HEK293 (cell line): ENCODE data around the gene NPHP4.

Experiments used
- CTCF ChIA-PET: fragments of 350-600 bp; formaldehyde crosslinking; extraction: SDS; loops from one replicate; lab custom pipeline; 2021; ENCODE audit warnings: antibody characterized with exemption; lab: Yijun Ruan, JAX
- POLR2A ChIA-PET: fragments of 300-600 bp; formaldehyde crosslinking; extraction: SDS; loops from one replicate; lab custom pipeline; 2020; ENCODE audit warnings: antibody characterized with exemption, inconsistent platforms; lab: Yijun Ruan, JAX
- H3K27ac ChIP-seq: fragments of 200-500 bp; sonication (Bioruptor generic); 2 replicates; pipeline ENCODE4 v1.5.1; 2014; ENCODE audit warnings: low read depth, low read length, control low read depth, inconsistent platforms; ENCODE audit errors: extremely low read depth
- H3K36me3 ChIP-seq, 2 experiments: fragments of 200-500 bp in 1 of 2; sonication (Bioruptor generic) in 1 of 2; 1 replicate in 1 of 2; 2 replicates in 1 of 2; pipeline ENCODE4 v1.5.1; 2014 to 2017; ENCODE audit warnings: inconsistent platforms in 2 of 2, low read length in 2 of 2; ENCODE audit not compliant: control insufficient read depth in 2 of 2, insufficient read depth in 1 of 2
- H3K4me1 ChIP-seq: fragments of 200-500 bp; sonication (Bioruptor generic); 2 replicates; pipeline ENCODE4 v1.5.1; 2014; ENCODE audit warnings: mild to moderate bottlenecking, low read length, inconsistent platforms; ENCODE audit not compliant: control insufficient read depth, insufficient read depth
- H3K4me3 ChIP-seq: 2 replicates; pipeline ENCODE4 v1.5.1; 2011; ENCODE audit warnings: low read depth, mild to moderate bottlenecking, control low read depth, low read length, moderate library complexity
- H3K9me3 ChIP-seq: fragments of 200-500 bp; sonication (Bioruptor generic); 2 replicates; pipeline ENCODE4 v1.5.1; 2014; ENCODE audit warnings: low read depth, low read length, inconsistent platforms; ENCODE audit not compliant: control insufficient read depth, insufficient read depth
- CTCF ChIP-seq: fragments of 450-650 bp; formaldehyde crosslinking; IDR thresholded peaks from 2 replicates; pipeline ENCODE4 v1.5.1; 2016; ENCODE audit warnings: missing biosample characterization, missing genetic modification characterization
- KLF16 ChIP-seq: fragments of 450-650 bp; formaldehyde crosslinking; IDR thresholded peaks from 2 replicates; pipeline ENCODE4 v1.5.1; 2017; ENCODE audit warnings: missing biosample characterization, missing genetic modification characterization
- PRDM10 ChIP-seq: fragments of 450-650 bp; formaldehyde crosslinking; IDR thresholded peaks from 2 replicates; pipeline ENCODE4 v1.5.1; 2016; ENCODE audit warnings: missing biosample characterization, missing genetic modification characterization
- SCRT2 ChIP-seq: fragments of 450-650 bp; formaldehyde crosslinking; IDR thresholded peaks from 2 replicates; pipeline ENCODE4 v1.5.1; 2016; ENCODE audit warnings: missing biosample characterization, missing genetic modification characterization
- SP3 ChIP-seq: fragments of 450-650 bp; formaldehyde crosslinking; IDR thresholded peaks from 2 replicates; pipeline ENCODE4 v1.5.1; 2016; ENCODE audit warnings: missing biosample characterization, missing genetic modification characterization
- SP7 ChIP-seq: fragments of 450-650 bp; formaldehyde crosslinking; IDR thresholded peaks from 2 replicates; pipeline ENCODE4 v1.5.1; 2016; ENCODE audit warnings: missing biosample characterization, missing genetic modification characterization
- ZBTB17 ChIP-seq: fragments of 450-650 bp; formaldehyde crosslinking; IDR thresholded peaks from 2 replicates; pipeline ENCODE4 v1.5.1; 2016; ENCODE audit warnings: missing biosample characterization, missing genetic modification characterization
- ZFHX2 ChIP-seq: fragments of 450-650 bp; formaldehyde crosslinking; conservative IDR thresholded peaks from 2 replicates; pipeline ENCODE4 v1.5.1; 2016; ENCODE audit warnings: missing biosample characterization, missing genetic modification characterization
- ZFP3 ChIP-seq: fragments of 450-650 bp; formaldehyde crosslinking; IDR thresholded peaks from 2 replicates; pipeline ENCODE4 v1.5.1; 2016; ENCODE audit warnings: low read depth, missing biosample characterization, missing genetic modification characterization
- ZNF157 ChIP-seq: fragments of 450-650 bp; formaldehyde crosslinking; IDR thresholded peaks from 2 replicates; pipeline ENCODE4 v1.5.1; 2016; ENCODE audit warnings: missing biosample characterization, missing genetic modification characterization
- ZNF184 ChIP-seq: fragments of 450-650 bp; IDR thresholded peaks from 2 replicates; pipeline ENCODE4 v1.5.1; 2018; ENCODE audit warnings: missing biosample characterization, mild to moderate bottlenecking, missing genetic modification characterization
- ZNF248 ChIP-seq: fragments of 450-650 bp; formaldehyde crosslinking; IDR thresholded peaks from 2 replicates; pipeline ENCODE4 v1.5.1; 2017; ENCODE audit warnings: missing biosample characterization, missing genetic modification characterization
- ZNF280C ChIP-seq: fragments of 450-650 bp; formaldehyde crosslinking; IDR thresholded peaks from 2 replicates; pipeline ENCODE4 v1.5.1; 2016; ENCODE audit warnings: missing biosample characterization, missing genetic modification characterization
- ZNF302 ChIP-seq: fragments of 450-650 bp; formaldehyde crosslinking; IDR thresholded peaks from 2 replicates; pipeline ENCODE4 v1.5.1; 2016; ENCODE audit warnings: missing biosample characterization, missing genetic modification characterization, low read depth
- ZNF449 ChIP-seq: fragments of 450-650 bp; formaldehyde crosslinking; IDR thresholded peaks from 2 replicates; pipeline ENCODE4 v1.5.1; 2017; ENCODE audit warnings: missing biosample characterization, mild to moderate bottlenecking, missing genetic modification characterization, moderate library complexity
- ZNF488 ChIP-seq: fragments of 450-650 bp; formaldehyde crosslinking; IDR thresholded peaks from 2 replicates; pipeline ENCODE4 v1.5.1; 2016; ENCODE audit warnings: missing biosample characterization, missing genetic modification characterization
- ZSCAN4 ChIP-seq: fragments of 450-650 bp; formaldehyde crosslinking; IDR thresholded peaks from 2 replicates; pipeline ENCODE4 v1.5.1; 2017; ENCODE audit warnings: missing biosample characterization, missing genetic modification characterization

The NPHP4 gene

GRCh38 chr1:5982276-5982675, 9.9 kb downstream of the NPHP4 start:
- TF ChIP-seq ZSCAN4, result no peak
- TF ChIP-seq SCRT2, result 0 out of 2 replicates have a peak, but pooled peaks have one; percentile 19
- ChIA-PET CTCF (interaction anchor here (0.7 to 3.0 kb wide), 5 partner anchors 8 to 265 kb away, joined by 3 to 12 read pairs (median 4); no protein-coding TSS in a partner anchor), POLR2A (interaction anchor here (0.6 to 2.1 kb wide), 3 partner anchors 10 to 381 kb away, joined by 3 to 11 read pairs (median 7); partner anchors contain the start of gene NPHP4)
- Histone ChIP-seq H3K36me3 (peaks cover 0 to 52% of the 10 kb centered on the region in 2 experiments; a peak in 1 of 3 replicates), H3K27ac (no peak overlapping the region), H3K9me3 (no peaks in the 10 kb centered on the region), H3K4me3 (no peak overlapping the region), H3K4me1 (no peaks in the 10 kb centered on the region; the same call in 1 of the 2 replicates)

- ChIA-PET CTCF (interaction anchor here (0.7 to 3.0 kb wide), 4 partner anchors 9 to 54 kb away, joined by 3 to 12 read pairs (median 6); no protein-coding TSS in a partner anchor), POLR2A (interaction anchor here (1.5 kb wide), 1 partner anchor 11 kb away, joined by 9 read pairs; the partner anchor contains the start of gene NPHP4)
- H3K9me3 ChIP-seq, result no peaks in the 10 kb centered on the region
- TF ChIP-seq ZNF280C (no peak), ZBTB17 (tag by site-specific recombination) (peak; percentile 37)
- H3K4me1 ChIP-seq, result no peaks in the 10 kb centered on the region; the same call in 1 of the 2 replicates
- peaks cover 0 to 61% of the 10 kb centered on the region in 2 experiments; a peak in 1 of 3 replicates for H3K36me3 ChIP-seq
- H3K27ac ChIP-seq, result no peak overlapping the region
- no peak overlapping the region for H3K4me3 ChIP-seq
Measured at GRCh38 chr1:5981009-5981380, 11.2 kb downstream of the NPHP4 start.

- peaks cover 0 to 63% of the 10 kb centered on the region in 2 experiments; a peak in 1 of 3 replicates for H3K36me3 ChIP-seq
- ChIA-PET POLR2A (interaction anchor here (0.6 to 1.5 kb wide), 2 partner anchors 12 to 72 kb away, joined by 3 to 9 read pairs; partner anchors contain the start of gene NPHP4), CTCF (interaction anchor here (0.6 to 3.0 kb wide), 4 partner anchors 10 to 506 kb away, joined by 4 to 12 read pairs (median 6); no protein-coding TSS in a partner anchor)
- H3K9me3 ChIP-seq, result no peaks in the 10 kb centered on the region
- no peak overlapping the region for H3K4me3 ChIP-seq
- H3K27ac ChIP-seq, result no peak overlapping the region
- no peaks in the 10 kb centered on the region; the same call in 1 of the 2 replicates for H3K4me1 ChIP-seq
- no peak for TF ChIP-seq ZNF302
- TF ChIP-seq ZNF184 (tag by site-specific recombination), result no peak
- TF ChIP-seq ZNF449 (tag by site-specific recombination), result peak; percentile 54; the same call in 1 of the 2 replicates
- TF ChIP-seq ZNF248 (tag by site-specific recombination), result no peak
- TF ChIP-seq ZFHX2 (tag by site-specific recombination), result peak; percentile 47; the same call in 1 of the 2 replicates
- no peak for TF ChIP-seq KLF16 (tag by site-specific recombination)
- TF ChIP-seq PRDM10 (tag by site-specific recombination), result peak; percentile 34; the same call in 1 of the 2 replicates
- TF ChIP-seq ZNF488 (tag by site-specific recombination), result no peak
- TF ChIP-seq SP3 (tag by site-specific recombination), result peak; percentile 76
- TF ChIP-seq ZFP3 (tag by site-specific recombination), result no peak; the same call in 1 of the 2 replicates
- peak; percentile 45; the same call in 1 of the 2 replicates for TF ChIP-seq ZNF157 (tag by site-specific recombination)
- peak; percentile 58 for TF ChIP-seq CTCF (tag by site-specific recombination)
- peak; percentile 50 for TF ChIP-seq SP7
Measured at GRCh38 chr1:5980314-5981008, 11.8 kb downstream of the NPHP4 start.
